ENCODE data around the gene SLC2A13. TPM values are rescaled to one million over a fixed set of nuclear protein-coding genes. Genes with fewer than 3 reads are reported as not detected.

SLC2A13 gene
- total RNA-seq, 1 experiment from 2014 or later: 12.1 TPM

GRCh38 chr12:39935839-39936238, 170.0 kb downstream of the SLC2A13 start:
- Histone ChIP-seq H3K4me1 (ENCODE audit: control insufficient read depth, insufficient read depth, low read length) (no peaks in the 10 kb centered on the region), H3K27ac (ENCODE audit: low read length) (no peak overlapping the region), H3K9me3 (ENCODE audit: control insufficient read depth, insufficient read depth, low read depth, low read length) (no peaks in the 10 kb centered on the region), H3K4me3 (ENCODE audit: low read depth in 2 of 2, low read length in 2 of 2) (no peak overlapping the region), H3K27me3 (ENCODE audit: control insufficient read depth, insufficient read depth, low read length) (no peaks in the 10 kb centered on the region), H3K36me3 (ENCODE audit: control insufficient read depth, insufficient read depth, low read length) (no peaks in the 10 kb centered on the region)
- CTCF ChIA-PET: no interaction called here
- no peak for DNase-seq (ENCODE audit: low read depth, low spot score)
- intact Hi-C loops (cut with micrococcal nuclease; ENCODE audit: unreplicated experiment): no loop called here
- POLR2A ChIA-PET: no interaction called here
- ATAC-seq: no peak
- no TSS peak for BruUV-seq (replicated peaks)
- TF ChIP-seq SIN3A (IDR thresholded peaks at IDR 0.05; ENCODE audit: borderline replicate concordance, insufficient read depth, low read depth, low read length): no peak
- TF ChIP-seq TCF7L2 (IDR thresholded peaks at IDR 0.05; ENCODE audit: low read depth, low read length): no peak
- TF ChIP-seq POLR2AphosphoS5 (IDR thresholded peaks at IDR 0.05; ENCODE audit: low read depth, low read length): no peak
- no peak for TF ChIP-seq CTCF (IDR thresholded peaks at IDR 0.05)
- TF ChIP-seq REST (IDR thresholded peaks at IDR 0.05; ENCODE audit: insufficient read depth in 1 of 2, low read depth in 2 of 2, low read length in 1 of 2): no peak
- in situ Hi-C loops (cut with HindIII; ENCODE audit: low pct_unique_long_range_greater_than_20kb, low sequenced_read_pairs): no loop called here

GRCh38 chr12:39935275-39935674, 170.6 kb downstream of the SLC2A13 start:
- DNase-seq (ENCODE audit: low read depth, low spot score): no peak
- POLR2A ChIA-PET: no interaction called here

More at GRCh38 chr12:39935275-39935674, 170.6 kb downstream of the SLC2A13 start:
- Histone ChIP-seq H3K36me3 (ENCODE audit: control insufficient read depth, insufficient read depth, low read length) (no peaks in the 10 kb centered on the region), H3K9me3 (ENCODE audit: control insufficient read depth, insufficient read depth, low read depth, low read length) (no peaks in the 10 kb centered on the region), H3K4me3 (ENCODE audit: low read depth in 2 of 2, low read length in 2 of 2) (no peak overlapping the region), H3K27ac (ENCODE audit: low read length) (no peak overlapping the region), H3K27me3 (ENCODE audit: control insufficient read depth, insufficient read depth, low read length) (no peaks in the 10 kb centered on the region), H3K4me1 (ENCODE audit: control insufficient read depth, insufficient read depth, low read length) (no peaks in the 10 kb centered on the region)
- no peak for ATAC-seq
- in situ Hi-C loops (cut with HindIII; ENCODE audit: low pct_unique_long_range_greater_than_20kb, low sequenced_read_pairs) (no loop called here), intact Hi-C loops (cut with micrococcal nuclease; ENCODE audit: unreplicated experiment) (no loop called here)
- TF ChIP-seq SIN3A (IDR thresholded peaks at IDR 0.05; ENCODE audit: borderline replicate concordance, insufficient read depth, low read depth, low read length): no peak
- no peak for TF ChIP-seq REST (IDR thresholded peaks at IDR 0.05; ENCODE audit: insufficient read depth in 1 of 2, low read depth in 2 of 2, low read length in 1 of 2)
- TF ChIP-seq TCF7L2 (IDR thresholded peaks at IDR 0.05; ENCODE audit: low read depth, low read length): no peak
- no peak for TF ChIP-seq CTCF (IDR thresholded peaks at IDR 0.05)
- TF ChIP-seq POLR2AphosphoS5 (IDR thresholded peaks at IDR 0.05; ENCODE audit: low read depth, low read length): no peak
- CTCF ChIA-PET: no interaction called here
- BruUV-seq (replicated peaks): no TSS peak
